AG04449 (cell line): ENCODE measurements around the gene IGFL2.
"Not testable (repeated sequence)": the region's sequence is repeated elsewhere in the genome, so short reads cannot be mapped to it uniquely, and the experiment has no call there.

Experiments
- CTCF ChIA-PET: fragments of 350-600 bp; formaldehyde crosslinking; extraction: SDS; loops from one replicate; lab custom pipeline; 2021; ENCODE audit warnings: antibody characterized with exemption; lab: Yijun Ruan, JAX
- POLR2A ChIA-PET: fragments of 400-600, 350-600 bp; formaldehyde crosslinking; extraction: SDS; loops from one replicate; lab custom pipeline; 2020; ENCODE audit warnings: antibody characterized with exemption, inconsistent platforms; lab: Yijun Ruan, JAX
- DNase-seq: peaks from one replicate; pipeline ENCODE4 v3.0.0-alpha.2; 2010; ENCODE audit warnings: low read depth, low spot score
- H3K4me3 ChIP-seq: 2 replicates; pipeline ENCODE4 v1.5.1; 2011; ENCODE audit warnings: low read depth, mild to moderate bottlenecking, control low read depth, low read length
- TF ChIP-seq, protein P1 (sequence below): IDR thresholded peaks from one replicate; pipeline ENCODE4 v1.5.1; 2011; ENCODE audit warnings: mild to moderate bottlenecking, moderate library complexity, low read length, control low read depth, inconsistent platforms; ENCODE audit not compliant: insufficient read depth; ENCODE audit errors: missing control alignments

Gene IGFL2

DNA sequence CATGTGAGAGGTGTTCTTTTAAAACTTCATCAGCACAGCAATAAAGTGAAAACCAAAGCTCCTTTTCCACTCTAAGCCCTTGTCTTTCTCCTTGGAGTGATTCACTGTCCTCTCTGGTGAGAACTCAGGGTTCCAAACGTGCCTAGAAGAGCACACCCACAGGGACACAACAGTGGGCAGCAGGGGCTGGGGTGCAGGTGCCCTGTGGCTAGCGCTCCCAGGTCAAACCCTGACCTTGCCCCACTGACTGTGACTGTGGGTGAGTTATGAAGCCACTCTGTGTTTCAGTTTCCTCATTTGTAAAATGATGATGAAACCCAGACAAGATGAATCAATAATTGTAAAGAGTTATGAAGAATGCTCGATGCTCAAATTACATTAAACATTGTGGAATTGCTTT is 43.9 kb downstream of the IGFL2 start:
- CTCF ChIA-PET: interaction anchor here (0.6 to 1.6 kb wide), 10 partner anchors 55 to 175 kb away, joined by 3 to 13 read pairs (median 4); no protein-coding TSS in a partner anchor
- H3K4me3 ChIP-seq: no peak overlapping the region
- no peak for DNase-seq
- POLR2A ChIA-PET: no interaction called here
- TF ChIP-seq, protein P1, sequence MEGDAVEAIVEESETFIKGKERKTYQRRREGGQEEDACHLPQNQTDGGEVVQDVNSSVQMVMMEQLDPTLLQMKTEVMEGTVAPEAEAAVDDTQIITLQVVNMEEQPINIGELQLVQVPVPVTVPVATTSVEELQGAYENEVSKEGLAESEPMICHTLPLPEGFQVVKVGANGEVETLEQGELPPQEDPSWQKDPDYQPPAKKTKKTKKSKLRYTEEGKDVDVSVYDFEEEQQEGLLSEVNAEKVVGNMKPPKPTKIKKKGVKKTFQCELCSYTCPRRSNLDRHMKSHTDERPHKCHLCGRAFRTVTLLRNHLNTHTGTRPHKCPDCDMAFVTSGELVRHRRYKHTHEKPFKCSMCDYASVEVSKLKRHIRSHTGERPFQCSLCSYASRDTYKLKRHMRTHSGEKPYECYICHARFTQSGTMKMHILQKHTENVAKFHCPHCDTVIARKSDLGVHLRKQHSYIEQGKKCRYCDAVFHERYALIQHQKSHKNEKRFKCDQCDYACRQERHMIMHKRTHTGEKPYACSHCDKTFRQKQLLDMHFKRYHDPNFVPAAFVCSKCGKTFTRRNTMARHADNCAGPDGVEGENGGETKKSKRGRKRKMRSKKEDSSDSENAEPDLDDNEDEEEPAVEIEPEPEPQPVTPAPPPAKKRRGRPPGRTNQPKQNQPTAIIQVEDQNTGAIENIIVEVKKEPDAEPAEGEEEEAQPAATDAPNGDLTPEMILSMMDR: no peak

DNA sequence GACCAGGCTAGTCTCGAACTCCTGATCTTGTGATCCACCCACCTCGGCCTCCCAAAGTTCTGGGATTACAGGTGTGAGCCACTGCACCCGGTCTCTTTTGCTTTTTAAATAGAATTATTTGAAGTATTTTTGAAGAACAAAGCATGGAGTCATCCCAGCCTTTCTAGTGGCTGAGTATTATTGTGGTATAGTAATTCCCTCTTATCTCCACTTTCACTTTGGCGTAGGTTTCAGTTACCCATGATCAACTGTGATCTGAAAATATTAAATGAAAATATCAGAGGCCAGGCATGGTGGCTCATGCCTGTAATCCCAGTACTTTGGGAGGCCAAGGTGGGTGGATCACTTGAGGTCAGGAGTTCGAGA is 44.6 kb downstream of the IGFL2 start:
- CTCF ChIA-PET: interaction anchor here (1.3 to 1.5 kb wide), 2 partner anchors 111 to 113 kb away, joined by 4 to 8 read pairs; no protein-coding TSS in a partner anchor
- H3K4me3 ChIP-seq, DNase-seq, POLR2A ChIA-PET: not testable (repeated sequence)

DNA sequence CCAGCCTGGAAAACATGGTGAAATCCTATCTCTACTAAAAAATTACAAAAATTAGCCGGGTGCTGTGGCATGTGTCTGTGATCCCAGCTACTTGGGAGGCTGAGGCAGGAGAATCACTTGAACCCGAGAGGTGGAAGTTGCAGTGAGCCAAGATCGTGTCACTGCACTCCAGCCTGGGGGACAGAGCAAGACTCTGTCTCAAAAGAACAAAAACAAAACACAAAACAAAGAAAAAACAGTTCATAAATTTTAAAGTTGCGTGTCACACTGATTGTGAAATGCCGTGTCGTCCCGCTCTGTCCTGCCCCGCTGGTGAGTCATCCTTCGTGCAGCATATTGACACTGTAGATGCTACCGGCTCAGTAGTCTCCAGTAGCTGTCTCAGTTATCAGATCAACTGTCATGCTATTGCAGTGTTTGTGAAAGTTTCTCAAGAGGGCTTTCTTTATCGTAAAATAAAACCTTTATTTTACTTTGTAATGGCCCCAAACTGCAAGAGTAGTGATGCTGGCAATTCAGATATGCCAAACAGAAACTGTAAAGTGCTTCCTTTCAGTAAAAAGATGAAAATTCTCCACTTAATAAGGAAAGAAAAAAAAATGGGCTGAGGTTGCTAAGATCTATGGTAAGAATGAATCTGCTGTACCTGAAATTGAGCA is 45.1 kb downstream of the IGFL2 start:
- no peak for DNase-seq
- TF ChIP-seq, protein P1: no peak
- ChIA-PET CTCF (interaction anchor here (0.7 to 1.5 kb wide), 3 partner anchors 109 to 115 kb away, joined by 3 to 8 read pairs (median 5); no protein-coding TSS in a partner anchor), POLR2A (no interaction called here)
- no peak overlapping the region; the same call in 1 of the 2 replicates for H3K4me3 ChIP-seq

DNA sequence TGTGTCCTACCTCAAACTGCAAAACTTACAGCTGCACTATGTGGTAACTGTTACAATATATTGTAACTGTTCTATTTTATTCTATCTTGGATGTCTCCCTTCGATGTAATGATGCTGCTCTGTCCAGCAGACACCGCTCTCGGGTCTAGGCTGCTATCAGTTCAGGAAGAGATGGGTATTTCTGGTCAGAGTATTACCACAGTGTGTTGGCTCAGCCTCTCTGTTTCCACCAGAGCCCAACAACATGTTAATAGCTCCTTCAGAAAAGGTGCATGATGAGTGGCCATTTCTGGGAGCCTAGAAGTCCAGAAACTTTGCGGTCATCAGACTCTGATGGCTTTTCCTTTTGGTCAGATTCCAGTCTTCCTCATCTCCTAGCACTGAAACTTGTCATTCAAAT is 45.6 kb downstream of the IGFL2 start:
- CTCF ChIA-PET: interaction anchor here (0.7 to 1.5 kb wide), 3 partner anchors 109 to 115 kb away, joined by 3 to 8 read pairs (median 5); no protein-coding TSS in a partner anchor
- DNase-seq: no peak
- POLR2A ChIA-PET: interaction anchor here (0.5 kb wide), 1 partner anchor 18 kb away, joined by 3 read pairs; no protein-coding TSS in a partner anchor
- no peak overlapping the region for H3K4me3 ChIP-seq
- TF ChIP-seq, protein P1: no peak

DNA sequence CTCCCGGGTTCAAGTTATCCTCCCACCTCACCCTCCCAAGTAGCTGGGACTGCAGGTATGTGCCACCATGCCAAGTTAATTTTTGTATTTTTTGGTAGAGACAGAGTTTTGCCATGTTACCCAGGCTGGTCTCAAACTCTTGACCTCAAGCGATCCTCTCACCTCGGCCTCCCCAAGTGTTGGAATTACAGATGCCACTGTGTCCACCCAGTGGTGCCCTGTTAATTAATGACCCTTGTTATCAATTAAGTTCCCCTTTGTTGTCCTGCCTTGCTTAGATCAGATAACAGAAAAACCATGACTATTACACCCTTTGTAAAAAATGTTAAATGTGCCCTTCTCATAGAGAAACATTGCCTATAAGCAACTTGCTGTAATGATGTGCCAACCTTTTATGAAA is 47.1 kb downstream of the IGFL2 start:
- TF ChIP-seq, protein P1: no peak
- H3K4me3 ChIP-seq: no peak overlapping the region
- ChIA-PET CTCF (interaction anchor here (2.1 kb wide), 1 partner anchor 116 kb away, joined by 9 read pairs; no protein-coding TSS in a partner anchor), POLR2A (no interaction called here)
- no peak for DNase-seq

DNA sequence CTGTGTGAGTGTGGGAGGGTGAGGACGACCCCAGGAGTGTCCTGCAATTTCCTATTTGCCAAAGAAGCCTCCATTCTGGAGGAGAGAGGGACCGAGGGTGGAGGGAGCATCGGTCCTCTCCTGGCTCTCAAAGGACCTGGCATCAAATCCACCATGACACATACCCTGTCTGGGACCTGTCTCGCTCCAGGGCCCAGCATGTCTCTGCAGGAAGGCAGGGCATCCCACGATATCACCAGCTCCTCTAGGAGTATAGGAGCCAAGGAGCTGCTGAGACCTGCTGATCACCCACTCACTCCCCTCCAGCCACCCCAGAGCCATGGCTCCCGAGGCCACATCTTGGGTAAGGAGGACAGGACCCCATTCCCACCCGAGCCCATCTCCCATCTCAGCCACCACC is 47.9 kb downstream of the IGFL2 start:
- DNase-seq, H3K4me3 ChIP-seq, POLR2A ChIA-PET: not testable (repeated sequence)
- CTCF ChIA-PET: interaction anchor here (2.1 kb wide), 1 partner anchor 117 kb away, joined by 9 read pairs; no protein-coding TSS in a partner anchor

DNA sequence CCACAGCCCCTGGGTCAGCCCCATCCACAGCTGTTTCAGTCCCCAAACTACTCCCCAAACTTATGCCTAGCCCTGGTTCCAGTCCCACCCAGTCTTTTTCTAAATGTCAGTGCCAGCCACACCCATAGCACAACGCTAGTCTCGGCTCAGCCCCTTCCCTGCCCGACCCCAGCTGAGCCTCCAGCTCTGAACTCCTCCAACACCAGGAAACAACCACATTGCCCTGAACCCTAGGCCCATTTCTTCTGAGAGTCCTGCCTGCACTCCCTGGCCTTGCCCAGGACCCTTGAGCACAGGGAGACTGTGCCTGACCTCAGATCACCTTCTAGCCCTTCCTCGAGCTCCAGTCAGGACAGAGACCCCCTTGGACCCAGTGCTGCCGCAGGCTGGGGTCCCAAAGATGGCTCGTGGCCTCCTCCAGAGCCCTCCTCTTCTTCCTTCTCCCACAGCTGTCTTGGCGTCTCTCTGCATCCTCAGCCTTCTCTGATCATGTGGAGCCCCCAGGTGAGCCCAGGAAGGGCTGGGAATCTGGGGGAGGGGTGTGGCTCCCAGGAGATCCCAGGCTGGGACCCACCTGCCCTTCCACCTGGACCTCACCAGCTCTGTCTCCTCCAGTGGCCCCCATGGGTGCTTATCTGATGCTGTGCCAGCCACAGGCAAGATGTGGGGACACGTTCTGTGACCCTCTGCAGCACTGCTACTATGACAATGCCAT is 48.5 kb downstream of the IGFL2 start:
- ChIA-PET CTCF (interaction anchor here (2.1 kb wide), 1 partner anchor 118 kb away, joined by 9 read pairs; no protein-coding TSS in a partner anchor), POLR2A (no interaction called here)
- DNase-seq: no peak
- H3K4me3 ChIP-seq: no peak overlapping the region
- TF ChIP-seq, protein P1: no peak
